GM23338 (cell line): ENCODE data around the gene FN3KRP. TPM values are rescaled to one million over a fixed set of nuclear protein-coding genes. Genes with fewer than 3 reads are reported as not detected.

Experiments
- ATAC-seq: fragments of 200-7000 bp; cut with Tn5 transposase; 3 replicates; pipeline ENCODE4 v1.9.1; 2020
- DNase-seq: peaks from one replicate; pipeline ENCODE4 v3.0.0-alpha.2; 2015; ENCODE audit warnings: low spot score
- H2AFZ ChIP-seq: fragments of 200-600 bp; sonication (generic); 2 replicates; pipeline ENCODE4 v1.8.0; 2016; ENCODE audit warnings: antibody characterized with exemption, mild to moderate bottlenecking, moderate library complexity
- H3F3A ChIP-seq: fragments of 200-600 bp; sonication (generic); replicated peaks from 2 replicates; pipeline ENCODE4 v1.8.0; 2017; ENCODE audit warnings: antibody characterized with exemption, mixed run types, low read depth
- H3K27ac ChIP-seq: fragments of 200-600 bp; sonication (generic); 2 replicates; pipeline ENCODE4 v1.6.1; 2016; ENCODE audit warnings: low read depth
- H3K27me3 ChIP-seq: fragments of 200-600 bp; sonication (generic); 2 replicates; pipeline ENCODE4 v1.8.0; 2016; ENCODE audit warnings: mild to moderate bottlenecking, mixed run types, moderate library complexity; ENCODE audit not compliant: insufficient read depth
- H3K36me3 ChIP-seq: fragments of 200-600 bp; sonication (generic); 2 replicates; pipeline ENCODE4 v1.8.0; 2016; ENCODE audit warnings: mild to moderate bottlenecking; ENCODE audit not compliant: insufficient read depth
- H3K4me1 ChIP-seq: fragments of 200-600 bp; sonication (generic); 2 replicates; pipeline ENCODE4 v1.8.0; 2016; ENCODE audit warnings: mild to moderate bottlenecking, moderate library complexity; ENCODE audit not compliant: insufficient read depth
- H3K4me2 ChIP-seq: fragments of 200-600 bp; sonication (generic); 2 replicates; pipeline ENCODE4 v1.7.1; 2017; ENCODE audit warnings: mixed run types
- H3K4me3 ChIP-seq: fragments of 200-600 bp; sonication (generic); 2 replicates; pipeline ENCODE4 v1.6.1; 2016; ENCODE audit warnings: mixed run types
- H3K79me2 ChIP-seq: fragments of 200-600 bp; sonication (generic); replicated peaks from 2 replicates; pipeline ENCODE4 v1.8.0; 2017; ENCODE audit warnings: mild to moderate bottlenecking; ENCODE audit not compliant: insufficient read depth
- H3K9me2 ChIP-seq: fragments of 200-600 bp; sonication (generic); 2 replicates; pipeline ENCODE4 v1.8.0; 2017; ENCODE audit not compliant: insufficient read depth
- H4K20me1 ChIP-seq: fragments of 200-600 bp; sonication (generic); replicated peaks from 2 replicates; pipeline ENCODE4 v1.8.0; 2017; ENCODE audit warnings: mild to moderate bottlenecking; ENCODE audit not compliant: insufficient read depth
- H3K27ac Mint-ChIP-seq: 2 replicates; pipeline ENCODE4 v1.8.0; 2020; ENCODE audit warnings: inconsistent platforms, mild to moderate bottlenecking, moderate library complexity, mixed read lengths
- H3K27me3 Mint-ChIP-seq: 3 replicates; pipeline ENCODE4 v1.8.0; 2022; ENCODE audit warnings: low read depth, mild to moderate bottlenecking, moderate library complexity, mixed read lengths, inconsistent platforms; ENCODE audit not compliant: insufficient read depth, poor library complexity
- H3K36me3 Mint-ChIP-seq: 3 replicates; pipeline ENCODE4 v1.8.0; 2021; ENCODE audit warnings: low read depth, mild to moderate bottlenecking, inconsistent platforms, moderate library complexity, mixed read lengths
- H3K4me1 Mint-ChIP-seq: 3 replicates; pipeline ENCODE4 v1.8.0; 2020; ENCODE audit warnings: mild to moderate bottlenecking, inconsistent platforms, mixed read lengths
- H3K4me3 Mint-ChIP-seq: 3 replicates; pipeline ENCODE4 v1.8.0; 2021; ENCODE audit warnings: moderate library complexity, mild to moderate bottlenecking, inconsistent platforms, mixed read lengths
- H3K9me3 Mint-ChIP-seq: 3 replicates; pipeline ENCODE4 v1.8.0; 2020; ENCODE audit warnings: moderate library complexity, mild to moderate bottlenecking, inconsistent platforms, mixed read lengths
- ETS1 ChIP-seq: IDR thresholded peaks from 2 replicates; pipeline ENCODE4 v1.6.1; 2016; ENCODE audit warnings: antibody characterized with exemption
- EZH2 ChIP-seq: fragments of 200-600 bp; sonication (generic); IDR thresholded peaks from one replicate; pipeline ENCODE4 v1.8.0; 2017; ENCODE audit warnings: antibody characterized with exemption, mild to moderate bottlenecking, low read depth; ENCODE audit not compliant: unreplicated experiment
- EZH2phosphoT487 ChIP-seq: fragments of 200-600 bp; sonication (generic); IDR thresholded peaks from one replicate; pipeline ENCODE4 v1.8.1; 2018; ENCODE audit warnings: antibody characterized with exemption; ENCODE audit not compliant: unreplicated experiment
- JUNB ChIP-seq: IDR thresholded peaks from one replicate; pipeline ENCODE4 v1.6.1; 2016; ENCODE audit warnings: antibody characterized with exemption; ENCODE audit not compliant: unreplicated experiment
- POLR2AphosphoS5 ChIP-seq: IDR thresholded peaks from 2 replicates; pipeline ENCODE4 v1.6.1; 2016; ENCODE audit warnings: antibody characterized with exemption, low read depth
- STAT1 ChIP-seq: IDR thresholded peaks from one replicate; pipeline ENCODE4 v1.6.1; 2016; ENCODE audit warnings: antibody characterized with exemption; ENCODE audit not compliant: unreplicated experiment
- ZNF114 ChIP-seq: fragments of 250-450 bp; sonication (Bioruptor Pico); IDR thresholded peaks from 2 replicates; pipeline ENCODE4 v1.5.0; 2020; ENCODE audit warnings: mild to moderate bottlenecking, moderate library complexity
- polyA plus RNA-seq: library from polyadenylated mRNA; unstranded; fragments of >200 nt; fragmentation: Nextera tagmentation; extraction: Ambion mirVana; gene quantifications from 2 replicates; pipeline ENCODE4 v1.2.1, GENCODE V29; 2016
- total RNA-seq: library from RNA; depleted of rRNA; stranded (reverse); fragments of >200 nt; shearing (Covaris generic); gene quantifications from 2 replicates; pipeline ENCODE4 v1.2.3, GENCODE V29; 2014
- TF ChIP-seq, protein P1 (sequence below): fragments of 250-450 bp; sonication (Bioruptor Pico); IDR thresholded peaks from 2 replicates; pipeline ENCODE4 v1.5.0; 2020; ENCODE audit warnings: mild to moderate bottlenecking, moderate library complexity
- TF ChIP-seq, protein P2 (sequence below): IDR thresholded peaks from one replicate; pipeline ENCODE4 v1.6.1; 2018; ENCODE audit warnings: antibody characterized with exemption; ENCODE audit not compliant: unreplicated experiment

FN3KRP gene
- total and polyA plus RNA-seq, 2 experiments from 2014 or later: 15.9 to 16.7 TPM

DNA sequence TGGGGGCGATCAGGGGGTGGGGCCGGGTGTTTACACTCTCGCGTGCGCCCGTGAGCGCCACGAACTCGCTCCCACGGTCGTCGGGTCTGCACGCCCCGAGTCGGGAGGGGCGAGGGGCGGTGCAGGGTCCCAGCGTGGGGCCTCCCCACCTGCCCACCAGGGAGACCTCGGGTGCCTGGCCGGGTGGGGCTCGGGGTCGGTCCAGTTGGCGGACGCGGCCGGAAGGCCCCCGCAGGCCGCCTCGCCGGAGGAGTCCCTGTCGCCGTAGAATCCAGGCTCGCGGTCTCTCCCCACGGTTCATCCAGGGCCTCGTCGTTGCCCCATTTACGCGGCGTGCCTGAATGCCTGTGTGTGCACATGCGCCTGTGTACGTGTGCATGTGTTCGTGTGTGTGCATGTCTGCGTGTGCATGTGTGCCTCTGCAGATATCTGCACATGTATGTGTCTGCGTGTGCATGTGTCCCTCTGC, 17.5 kb upstream of the FN3KRP start:
- Histone ChIP-seq H3K27ac (no peak overlapping the region), H3K4me1 (no peaks in the 10 kb centered on the region), H3K27me3 (peaks cover 35% of the 10 kb centered on the region), H3F3A (0 out of 2 replicates have a peak, but pooled peaks cover 6% of the 10 kb centered on the region), H2AFZ (no peak overlapping the region), H4K20me1 (no peaks in the 10 kb centered on the region), H3K36me3 (no peaks in the 10 kb centered on the region), H3K4me2 (peak overlapping the region; percentile 75), H3K79me2 (no peaks in the 10 kb centered on the region), H3K4me3 (peak overlapping the region; percentile 63), H3K9me2 (no peaks in the 10 kb centered on the region)
- H3K4me1 Mint-ChIP-seq: no peaks in the 10 kb centered on the region
- ATAC-seq: peak; percentile 42
- no peaks in the 10 kb centered on the region; the same call in 2 of the 3 replicates for H3K9me3 Mint-ChIP-seq
- DNase-seq: peak; percentile 60
- peak overlapping the region; percentile 86 for H3K4me3 Mint-ChIP-seq
- TF ChIP-seq, protein P1, sequence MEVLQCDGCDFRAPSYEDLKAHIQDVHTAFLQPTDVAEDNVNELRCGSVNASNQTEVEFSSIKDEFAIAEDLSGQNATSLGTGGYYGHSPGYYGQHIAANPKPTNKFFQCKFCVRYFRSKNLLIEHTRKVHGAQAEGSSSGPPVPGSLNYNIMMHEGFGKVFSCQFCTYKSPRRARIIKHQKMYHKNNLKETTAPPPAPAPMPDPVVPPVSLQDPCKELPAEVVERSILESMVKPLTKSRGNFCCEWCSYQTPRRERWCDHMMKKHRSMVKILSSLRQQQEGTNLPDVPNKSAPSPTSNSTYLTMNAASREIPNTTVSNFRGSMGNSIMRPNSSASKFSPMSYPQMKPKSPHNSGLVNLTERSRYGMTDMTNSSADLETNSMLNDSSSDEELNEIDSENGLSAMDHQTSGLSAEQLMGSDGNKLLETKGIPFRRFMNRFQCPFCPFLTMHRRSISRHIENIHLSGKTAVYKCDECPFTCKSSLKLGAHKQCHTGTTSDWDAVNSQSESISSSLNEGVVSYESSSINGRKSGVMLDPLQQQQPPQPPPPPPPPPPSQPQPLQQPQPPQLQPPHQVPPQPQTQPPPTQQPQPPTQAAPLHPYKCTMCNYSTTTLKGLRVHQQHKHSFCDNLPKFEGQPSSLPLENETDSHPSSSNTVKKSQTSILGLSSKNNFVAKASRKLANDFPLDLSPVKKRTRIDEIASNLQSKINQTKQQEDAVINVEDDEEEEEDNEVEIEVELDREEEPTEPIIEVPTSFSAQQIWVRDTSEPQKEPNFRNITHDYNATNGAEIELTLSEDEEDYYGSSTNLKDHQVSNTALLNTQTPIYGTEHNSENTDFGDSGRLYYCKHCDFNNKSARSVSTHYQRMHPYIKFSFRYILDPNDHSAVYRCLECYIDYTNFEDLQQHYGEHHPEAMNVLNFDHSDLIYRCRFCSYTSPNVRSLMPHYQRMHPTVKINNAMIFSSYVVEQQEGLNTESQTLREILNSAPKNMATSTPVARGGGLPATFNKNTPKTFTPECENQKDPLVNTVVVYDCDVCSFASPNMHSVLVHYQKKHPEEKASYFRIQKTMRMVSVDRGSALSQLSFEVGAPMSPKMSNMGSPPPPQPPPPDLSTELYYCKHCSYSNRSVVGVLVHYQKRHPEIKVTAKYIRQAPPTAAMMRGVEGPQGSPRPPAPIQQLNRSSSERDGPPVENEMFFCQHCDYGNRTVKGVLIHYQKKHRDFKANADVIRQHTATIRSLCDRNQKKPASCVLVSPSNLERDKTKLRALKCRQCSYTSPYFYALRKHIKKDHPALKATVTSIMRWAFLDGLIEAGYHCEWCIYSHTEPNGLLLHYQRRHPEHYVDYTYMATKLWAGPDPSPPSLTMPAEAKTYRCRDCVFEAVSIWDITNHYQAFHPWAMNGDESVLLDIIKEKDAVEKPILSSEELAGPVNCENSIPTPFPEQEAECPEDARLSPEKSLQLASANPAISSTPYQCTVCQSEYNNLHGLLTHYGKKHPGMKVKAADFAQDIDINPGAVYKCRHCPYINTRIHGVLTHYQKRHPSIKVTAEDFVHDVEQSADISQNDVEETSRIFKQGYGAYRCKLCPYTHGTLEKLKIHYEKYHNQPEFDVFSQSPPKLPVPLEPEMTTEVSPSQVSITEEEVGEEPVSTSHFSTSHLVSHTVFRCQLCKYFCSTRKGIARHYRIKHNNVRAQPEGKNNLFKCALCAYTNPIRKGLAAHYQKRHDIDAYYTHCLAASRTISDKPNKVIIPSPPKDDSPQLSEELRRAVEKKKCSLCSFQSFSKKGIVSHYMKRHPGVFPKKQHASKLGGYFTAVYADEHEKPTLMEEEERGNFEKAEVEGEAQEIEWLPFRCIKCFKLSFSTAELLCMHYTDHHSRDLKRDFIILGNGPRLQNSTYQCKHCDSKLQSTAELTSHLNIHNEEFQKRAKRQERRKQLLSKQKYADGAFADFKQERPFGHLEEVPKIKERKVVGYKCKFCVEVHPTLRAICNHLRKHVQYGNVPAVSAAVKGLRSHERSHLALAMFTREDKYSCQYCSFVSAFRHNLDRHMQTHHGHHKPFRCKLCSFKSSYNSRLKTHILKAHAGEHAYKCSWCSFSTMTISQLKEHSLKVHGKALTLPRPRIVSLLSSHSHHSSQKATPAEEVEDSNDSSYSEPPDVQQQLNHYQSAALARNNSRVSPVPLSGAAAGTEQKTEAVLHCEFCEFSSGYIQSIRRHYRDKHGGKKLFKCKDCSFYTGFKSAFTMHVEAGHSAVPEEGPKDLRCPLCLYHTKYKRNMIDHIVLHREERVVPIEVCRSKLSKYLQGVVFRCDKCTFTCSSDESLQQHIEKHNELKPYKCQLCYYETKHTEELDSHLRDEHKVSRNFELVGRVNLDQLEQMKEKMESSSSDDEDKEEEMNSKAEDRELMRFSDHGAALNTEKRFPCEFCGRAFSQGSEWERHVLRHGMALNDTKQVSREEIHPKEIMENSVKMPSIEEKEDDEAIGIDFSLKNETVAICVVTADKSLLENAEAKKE (CRISPR knock-in tag): no peak
- TF ChIP-seq POLR2AphosphoS5: no peak
- no peak for TF ChIP-seq STAT1
- no peak for TF ChIP-seq ETS1
- TF ChIP-seq, protein P2, sequence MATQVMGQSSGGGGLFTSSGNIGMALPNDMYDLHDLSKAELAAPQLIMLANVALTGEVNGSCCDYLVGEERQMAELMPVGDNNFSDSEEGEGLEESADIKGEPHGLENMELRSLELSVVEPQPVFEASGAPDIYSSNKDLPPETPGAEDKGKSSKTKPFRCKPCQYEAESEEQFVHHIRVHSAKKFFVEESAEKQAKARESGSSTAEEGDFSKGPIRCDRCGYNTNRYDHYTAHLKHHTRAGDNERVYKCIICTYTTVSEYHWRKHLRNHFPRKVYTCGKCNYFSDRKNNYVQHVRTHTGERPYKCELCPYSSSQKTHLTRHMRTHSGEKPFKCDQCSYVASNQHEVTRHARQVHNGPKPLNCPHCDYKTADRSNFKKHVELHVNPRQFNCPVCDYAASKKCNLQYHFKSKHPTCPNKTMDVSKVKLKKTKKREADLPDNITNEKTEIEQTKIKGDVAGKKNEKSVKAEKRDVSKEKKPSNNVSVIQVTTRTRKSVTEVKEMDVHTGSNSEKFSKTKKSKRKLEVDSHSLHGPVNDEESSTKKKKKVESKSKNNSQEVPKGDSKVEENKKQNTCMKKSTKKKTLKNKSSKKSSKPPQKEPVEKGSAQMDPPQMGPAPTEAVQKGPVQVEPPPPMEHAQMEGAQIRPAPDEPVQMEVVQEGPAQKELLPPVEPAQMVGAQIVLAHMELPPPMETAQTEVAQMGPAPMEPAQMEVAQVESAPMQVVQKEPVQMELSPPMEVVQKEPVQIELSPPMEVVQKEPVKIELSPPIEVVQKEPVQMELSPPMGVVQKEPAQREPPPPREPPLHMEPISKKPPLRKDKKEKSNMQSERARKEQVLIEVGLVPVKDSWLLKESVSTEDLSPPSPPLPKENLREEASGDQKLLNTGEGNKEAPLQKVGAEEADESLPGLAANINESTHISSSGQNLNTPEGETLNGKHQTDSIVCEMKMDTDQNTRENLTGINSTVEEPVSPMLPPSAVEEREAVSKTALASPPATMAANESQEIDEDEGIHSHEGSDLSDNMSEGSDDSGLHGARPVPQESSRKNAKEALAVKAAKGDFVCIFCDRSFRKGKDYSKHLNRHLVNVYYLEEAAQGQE: no peak
- no peak for TF ChIP-seq JUNB
- TF ChIP-seq EZH2: no peak
- no peak for TF ChIP-seq EZH2phosphoT487
- TF ChIP-seq ZNF114 (CRISPR knock-in tag): no peak
- H3K27me3 Mint-ChIP-seq: peaks cover 30% of the 10 kb centered on the region
- H3K27ac Mint-ChIP-seq: no peak overlapping the region
- H3K36me3 Mint-ChIP-seq: no peaks in the 10 kb centered on the region; the same call in 2 of the 3 replicates
